K562 (cell line): ENCODE measurements around the gene GRIK5.

Experiments
- CLOCK ChIP-seq: fragments of 250-450 bp; sonication (Bioruptor Pico); IDR thresholded peaks from 2 replicates; pipeline ENCODE4 v1.4.0; 2020; ENCODE audit warnings: mild to moderate bottlenecking, moderate library complexity, borderline replicate concordance
- CTCF ChIP-seq, 3 experiments: IDR thresholded peaks in 2 of 3; conservative IDR thresholded peaks in 1 of 3; 2 replicates each; pipeline ENCODE4 v1.5.1; 2011 to 2012; ENCODE audit warnings: low read length in 3 of 3, mild to moderate bottlenecking in 3 of 3, control low read depth in 2 of 3, improper control_type of control experiment in 1 of 3, inconsistent platforms in 1 of 3, low read depth in 1 of 3, mixed read lengths in 1 of 3, moderate library complexity in 1 of 3; ENCODE audit not compliant: insufficient read depth in 2 of 3
- DPF2 ChIP-seq: fragments of 450-650 bp; IDR thresholded peaks from 2 replicates; pipeline ENCODE4 v1.6.1; 2016
- GABPB1 ChIP-seq: sonication (generic); formaldehyde crosslinking; IDR thresholded peaks from 2 replicates; pipeline ENCODE4 v1.8.0; 2022; ENCODE audit warnings: mild to moderate bottlenecking, missing genetic modification reagents
- MECOM ChIP-seq: fragments of 250-450 bp; sonication (Bioruptor Pico); IDR thresholded peaks from 2 replicates; pipeline ENCODE4 v1.8.0; 2022; ENCODE audit warnings: inconsistent platforms
- POLR2A ChIP-seq: fragments of 450-650 bp; conservative IDR thresholded peaks from 2 replicates; pipeline ENCODE4 v1.6.1; 2016
- RBBP5 ChIP-seq: fragments of 200-600 bp; sonication (generic); IDR thresholded peaks from 2 replicates; pipeline ENCODE4 v1.6.1; 2012; ENCODE audit warnings: borderline replicate concordance, mild to moderate bottlenecking, low read length, control low read depth, inconsistent platforms; ENCODE audit not compliant: insufficient read depth, poor library complexity, severe bottlenecking
- RFX5 ChIP-seq: IDR thresholded peaks from 2 replicates; pipeline ENCODE4 v1.6.1; 2011; ENCODE audit warnings: low read depth, mild to moderate bottlenecking, improper control_type of control experiment, low read length
- SAFB2 ChIP-seq: fragments of 200-400 bp; formaldehyde crosslinking; IDR thresholded peaks from 2 replicates; pipeline ENCODE4 v1.6.1; 2018; ENCODE audit warnings: borderline replicate concordance, low read length, low read depth, moderate library complexity; ENCODE audit not compliant: severe bottlenecking
- SMC3 ChIP-seq: conservative IDR thresholded peaks from 2 replicates; pipeline ENCODE4 v1.6.1; 2011; ENCODE audit warnings: low read depth, low read length, improper control_type of control experiment; ENCODE audit not compliant: insufficient read depth
- ZNF121 ChIP-seq: sonication (generic); formaldehyde crosslinking; conservative IDR thresholded peaks from 2 replicates; pipeline ENCODE4 v1.8.0; 2022; ENCODE audit warnings: missing genetic modification reagents
- ZNF224 ChIP-seq: sonication (generic); formaldehyde crosslinking; IDR thresholded peaks from 2 replicates; pipeline ENCODE4 v1.8.0; 2022; ENCODE audit warnings: mild to moderate bottlenecking, missing genetic modification reagents

- no peak for TF ChIP-seq SMC3
- TF ChIP-seq CTCF (IDR thresholded peaks at IDR 0.05 in 2 of 3, conservative IDR thresholded peaks at IDR 0.05 in 1 of 3; ENCODE audit: insufficient read depth in 2 of 3, low read depth in 1 of 3, low read length in 3 of 3) = no peak
- no peak for TF ChIP-seq GABPB1 (CRISPR knock-in tag)
- TF ChIP-seq ZNF121 (CRISPR knock-in tag) = no peak
- no peak for TF ChIP-seq RFX5
- no peak for TF ChIP-seq POLR2A
- TF ChIP-seq DPF2 = no peak
- TF ChIP-seq ZNF224 (CRISPR knock-in tag) = no peak
- TF ChIP-seq RBBP5 = no peak
- no peak for TF ChIP-seq CLOCK (CRISPR knock-in tag)
- no peak for TF ChIP-seq MECOM (CRISPR knock-in tag)
- TF ChIP-seq SAFB2 = no peak
Observed at GRCh38 chr19:41993612-41994483, 76.2 kb downstream of the GRIK5 start, which contains the start of gene ATP1A3.
